Tibial nerve (tissue), 4 donors: ENCODE results near the gene PREP. TPM values are rescaled to one million over a fixed set of nuclear protein-coding genes. Genes with fewer than 3 reads are reported as not detected.

ENCODE experiments used
- DNase-seq, 2 donors: peaks; one replicate each; pipeline ENCODE4 v3.0.0-alpha.2; 2019; ENCODE audit warnings: low spot score in 2 of 2
- H3K27ac ChIP-seq, 4 donors: fragments of 200-600 bp; sonication (generic) in 3 of 4; one replicate each; pipeline ENCODE4 v1.5.1; 2017 to 2019; ENCODE audit warnings: mild to moderate bottlenecking in 1 of 4
- H3K27me3 ChIP-seq, 2 donors: fragments of 200-600 bp; sonication (generic) in 1 of 2; one replicate each; pipeline versions ENCODE4 v1.5.1 to v1.6.0; 2017 to 2019
- H3K36me3 ChIP-seq, 3 donors: fragments of 200-600 bp; sonication (generic); one replicate each; pipeline ENCODE4 v1.5.1; 2018 to 2019
- H3K4me1 ChIP-seq, 4 donors: fragments of 200-600 bp; sonication (generic) in 3 of 4; one replicate each; pipeline ENCODE4 v1.5.1; 2017 to 2019
- H3K4me3 ChIP-seq, 4 donors: fragments of 200-600 bp; sonication (generic) in 3 of 4; one replicate each; pipeline ENCODE4 v1.5.1; 2017 to 2019; ENCODE audit warnings: mild to moderate bottlenecking in 1 of 4, moderate library complexity in 1 of 4
- H3K9me3 ChIP-seq, 4 donors: fragments of 200-600 bp; sonication (generic) in 3 of 4; one replicate each; pipeline ENCODE4 v1.5.1; 2017 to 2019
- EP300 ChIP-seq, 2 donors: sonication (generic); formaldehyde crosslinking; IDR thresholded peaks; one replicate each; pipeline ENCODE4 v1.6.1; 2017; ENCODE audit warnings: antibody characterized with exemption in 2 of 2, mild to moderate bottlenecking in 1 of 2
- POLR2A ChIP-seq, 2 donors: fragments of 450-650 bp; IDR thresholded peaks; one replicate each; pipeline ENCODE4 v1.6.1; 2017; ENCODE audit warnings: antibody characterized with exemption in 2 of 2, mild to moderate bottlenecking in 2 of 2, moderate library complexity in 2 of 2
- WGBS, 2 donors: methylation state at CpG; one replicate each; pipeline ENCODE4 v1.1.5; 2018; 5-methylcytosine and 5-hydroxymethylcytosine counted together
- total RNA-seq, 4 donors: library from RNA; depleted of rRNA; stranded (reverse); fragments of >200 nt; gene quantifications; one replicate each; pipeline ENCODE4 v1.1.0, GENCODE V29; 2016
- TF ChIP-seq, protein P1 (sequence below), 5 experiments: fragments of 200-600 bp in 3 of 5; fragments of 450-650 bp in 2 of 5; sonication (generic) in 3 of 5; IDR thresholded peaks; one replicate each; pipeline ENCODE4 v1.5.1; 2016 to 2019; ENCODE audit warnings: antibody characterized with exemption in 5 of 5, mild to moderate bottlenecking in 3 of 5, moderate library complexity in 2 of 5

Gene PREP
- total RNA-seq, 4 donors from 2014 or later: 19.7 to 21.9 (median 21.6) TPM

DNA sequence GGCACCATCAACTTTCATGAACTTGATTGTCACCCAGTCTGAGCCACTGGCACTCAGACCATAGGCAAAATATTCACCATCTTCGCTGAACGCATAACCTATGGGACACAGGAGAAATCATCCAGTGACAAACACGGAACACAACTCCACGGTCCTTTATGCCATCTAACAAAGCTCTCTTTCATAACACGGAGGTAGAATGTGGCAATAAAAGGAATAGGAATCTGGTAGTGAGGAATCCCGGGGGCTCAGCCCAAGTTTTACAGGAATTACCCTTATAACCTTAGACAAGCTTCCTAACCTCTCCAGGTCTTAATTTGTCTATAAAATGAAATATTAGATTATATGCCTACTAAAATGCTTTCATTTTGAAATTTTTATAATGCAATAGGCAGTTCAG, 29.4 kb downstream of the PREP start:
- 58 to 67% methylated on average over 6 of the region's 6 CpGs for WGBS, 2 donors
- Histone ChIP-seq H3K9me3 (peaks cover 0 to 4% (median 0%) of the 10 kb centered on the region in 4 donors), H3K27me3 (no peaks in the 10 kb centered on the region), H3K4me3 (no peak overlapping the region), H3K36me3 (peaks cover 0 to 39% (median 16%) of the 10 kb centered on the region in 3 donors), H3K27ac (no peak overlapping the region), H3K4me1 (no peaks in the 10 kb centered on the region)
- DNase-seq: no peak
- TF ChIP-seq, protein P1, sequence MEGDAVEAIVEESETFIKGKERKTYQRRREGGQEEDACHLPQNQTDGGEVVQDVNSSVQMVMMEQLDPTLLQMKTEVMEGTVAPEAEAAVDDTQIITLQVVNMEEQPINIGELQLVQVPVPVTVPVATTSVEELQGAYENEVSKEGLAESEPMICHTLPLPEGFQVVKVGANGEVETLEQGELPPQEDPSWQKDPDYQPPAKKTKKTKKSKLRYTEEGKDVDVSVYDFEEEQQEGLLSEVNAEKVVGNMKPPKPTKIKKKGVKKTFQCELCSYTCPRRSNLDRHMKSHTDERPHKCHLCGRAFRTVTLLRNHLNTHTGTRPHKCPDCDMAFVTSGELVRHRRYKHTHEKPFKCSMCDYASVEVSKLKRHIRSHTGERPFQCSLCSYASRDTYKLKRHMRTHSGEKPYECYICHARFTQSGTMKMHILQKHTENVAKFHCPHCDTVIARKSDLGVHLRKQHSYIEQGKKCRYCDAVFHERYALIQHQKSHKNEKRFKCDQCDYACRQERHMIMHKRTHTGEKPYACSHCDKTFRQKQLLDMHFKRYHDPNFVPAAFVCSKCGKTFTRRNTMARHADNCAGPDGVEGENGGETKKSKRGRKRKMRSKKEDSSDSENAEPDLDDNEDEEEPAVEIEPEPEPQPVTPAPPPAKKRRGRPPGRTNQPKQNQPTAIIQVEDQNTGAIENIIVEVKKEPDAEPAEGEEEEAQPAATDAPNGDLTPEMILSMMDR (IDR thresholded peaks at IDR 0.05): no peak

- H3K27me3 ChIP-seq: no peaks in the 10 kb centered on the region
- peaks cover 0 to 4% (median 0%) of the 10 kb centered on the region in 4 donors for H3K9me3 ChIP-seq
- no peak for DNase-seq
- H3K27ac ChIP-seq: no peak overlapping the region
- WGBS, 2 donors: 85 to 89% methylated on average over 3 of the region's 3 CpGs
- TF ChIP-seq EP300 (IDR thresholded peaks at IDR 0.05): no peak
- TF ChIP-seq, protein P1 (IDR thresholded peaks at IDR 0.05): no peak
- no peak for TF ChIP-seq POLR2A (IDR thresholded peaks at IDR 0.05)
- no peaks in the 10 kb centered on the region for H3K4me1 ChIP-seq
- no peak overlapping the region for H3K4me3 ChIP-seq
- peaks cover 0 to 42% (median 16%) of the 10 kb centered on the region in 3 donors for H3K36me3 ChIP-seq
Observed at GRCh38 chr6:105372849-105373182, 30.1 kb downstream of the PREP start.

GRCh38 chr6:105372142-105372848, 30.6 kb downstream of the PREP start:
- TF ChIP-seq, protein P1 (IDR thresholded peaks at IDR 0.05): no peak
- TF ChIP-seq EP300 (IDR thresholded peaks at IDR 0.05) (no peak), POLR2A (IDR thresholded peaks at IDR 0.05) (no peak)
- Histone ChIP-seq H3K27me3 (no peaks in the 10 kb centered on the region), H3K9me3 (peaks cover 0 to 4% (median 0%) of the 10 kb centered on the region in 4 donors), H3K27ac (peak overlapping the region in 1 of 4 donors; percentile 42), H3K4me3 (no peak overlapping the region), H3K36me3 (peaks cover 0 to 47% (median 16%) of the 10 kb centered on the region in 3 donors), H3K4me1 (no peaks in the 10 kb centered on the region)
- DNase-seq: no peak
- 94 to 97% methylated on average over 4 of the region's 4 CpGs for WGBS, 2 donors

GRCh38 chr6:105370351-105370750, 32.5 kb downstream of the PREP start:
- H3K27ac ChIP-seq: no peak overlapping the region
- 42 to 49% methylated on average over 1 of the region's 1 CpG for WGBS, 2 donors
- no peak for DNase-seq
- no peaks in the 10 kb centered on the region for H3K27me3 ChIP-seq
- H3K4me1 ChIP-seq: no peaks in the 10 kb centered on the region
- H3K36me3 ChIP-seq: peaks cover 0 to 54% (median 9%) of the 10 kb centered on the region in 3 donors
- TF ChIP-seq EP300 (IDR thresholded peaks at IDR 0.05): no peak
- no peak for TF ChIP-seq POLR2A (IDR thresholded peaks at IDR 0.05)
- TF ChIP-seq, protein P1 (IDR thresholded peaks at IDR 0.05): no peak
- H3K4me3 ChIP-seq: no peak overlapping the region
- peaks cover 0 to 4% (median 0%) of the 10 kb centered on the region in 4 donors for H3K9me3 ChIP-seq

- peaks cover 0 to 4% (median 0%) of the 10 kb centered on the region in 4 donors for H3K9me3 ChIP-seq
- no peaks in the 10 kb centered on the region for H3K27me3 ChIP-seq
- no peak for DNase-seq
- TF ChIP-seq, protein P1 (IDR thresholded peaks at IDR 0.05): no peak
- TF ChIP-seq POLR2A (IDR thresholded peaks at IDR 0.05) (no peak), EP300 (IDR thresholded peaks at IDR 0.05) (no peak)
- H3K4me3 ChIP-seq: no peak overlapping the region
- peaks cover 0 to 66% (median 8%) of the 10 kb centered on the region in 3 donors for H3K36me3 ChIP-seq
- 93 to 96% methylated on average over 1 of the region's 1 CpG for WGBS, 2 donors
- no peak overlapping the region for H3K27ac ChIP-seq
- H3K4me1 ChIP-seq: no peaks in the 10 kb centered on the region
Observed at GRCh38 chr6:105369145-105369544, 33.7 kb downstream of the PREP start.
